HCT116 (cell line): Measurements from ENCODE around the gene TENM3. TPM values are rescaled to one million over a fixed set of nuclear protein-coding genes. Genes with fewer than 3 reads are reported as not detected.

Experiments
- ATAC-seq: fragments of 200-7000 bp; cut with Tn5 transposase; 2 replicates; pipeline ENCODE4 v1.9.1; 2020; ENCODE audit warnings: mild to moderate bottlenecking, moderate library complexity
- BruUV-seq: library from RNA; stranded (reverse); fragments of 400-500 nt; replicated peaks from 2 replicates; lab custom pipeline; 2021; lab: Mats Ljungman, UMichigan
- CTCF ChIA-PET: fragments of 300-600 bp; sonication (Branson Sonifier 250); formaldehyde crosslinking; loops from one replicate; lab custom pipeline; 2021; ENCODE audit warnings: antibody characterized with exemption; lab: Charles Lee
- POLR2A ChIA-PET: fragments of 300-600, 350-600 bp; sonication (Branson Sonifier 250); formaldehyde crosslinking; loops from one replicate; lab custom pipeline; 2021; ENCODE audit warnings: antibody characterized with exemption; lab: Charles Lee
- RAD21 ChIA-PET, 2 experiments: fragments of 300-600 bp; sonication (Branson Sonifier 250); formaldehyde crosslinking; loops; one replicate each; lab custom pipeline; 2023; ENCODE audit warnings: low total read pairs in 2 of 2; ENCODE audit not compliant: uncharacterized antibody in 2 of 2, unreplicated experiment in 2 of 2, low non-redundant PET in 1 of 2; lab: Charles Lee
- DNase-seq: peaks from one replicate; pipeline ENCODE4 v3.0.0-alpha.2; 2010; ENCODE audit warnings: low read depth, low spot score
- H2AFZ ChIP-seq: fragments of 200-600 bp; shearing (Covaris generic), sonication (generic); 2 replicates; pipeline ENCODE4 v1.6.1; 2017; ENCODE audit warnings: low read depth, mixed run types, mixed read lengths, antibody characterized with exemption, low read length; ENCODE audit not compliant: poor library complexity, severe bottlenecking
- H3K27ac ChIP-seq: 2 replicates; pipeline ENCODE4 v1.5.1; 2012; ENCODE audit warnings: low read depth, low read length
- H3K27me3 ChIP-seq: fragments of 200-600 bp; sonication (generic); 2 replicates; pipeline ENCODE4 v1.6.1; 2016; ENCODE audit warnings: mixed run types, low read length, mixed read lengths; ENCODE audit not compliant: insufficient read depth
- H3K36me3 ChIP-seq, 2 experiments: fragments of 200-500 bp in 1 of 2; fragments of 200-600 bp in 1 of 2; sonication (Bioruptor generic) in 1 of 2; sonication (generic) in 1 of 2; 2 replicates each; pipeline versions ENCODE4 v1.5.1 to v1.6.1; 2014 to 2016; ENCODE audit warnings: low read length in 2 of 2, inconsistent platforms in 1 of 2, mixed read lengths in 1 of 2, mixed run types in 1 of 2; ENCODE audit not compliant: insufficient read depth in 2 of 2, control insufficient read depth in 1 of 2
- H3K4me1 ChIP-seq, 2 experiments: fragments of 200-600 bp in 1 of 2; sonication (generic) in 1 of 2; 2 replicates each; pipeline versions ENCODE4 v1.5.1 to v1.6.1; 2012 to 2017; ENCODE audit warnings: low read length in 2 of 2, inconsistent platforms in 1 of 2, mild to moderate bottlenecking in 1 of 2, mixed read lengths in 1 of 2, mixed run types in 1 of 2, moderate library complexity in 1 of 2; ENCODE audit not compliant: insufficient read depth in 2 of 2, control insufficient read depth in 1 of 2
- H3K4me2 ChIP-seq: fragments of 200-600 bp; sonication (generic); 2 replicates; pipeline ENCODE4 v1.6.1; 2017; ENCODE audit warnings: mixed run types, low read length, mixed read lengths
- H3K4me3 ChIP-seq, 2 experiments: fragments of 200-600 bp in 1 of 2; sonication (generic) in 1 of 2; replicated peaks in 1 of 2; 2 replicates each; pipeline ENCODE4 v1.5.1; 2011 to 2016; ENCODE audit warnings: low read length in 2 of 2, control low read depth in 1 of 2, low read depth in 1 of 2, mild to moderate bottlenecking in 1 of 2, mixed read lengths in 1 of 2, mixed run types in 1 of 2
- H3K79me2 ChIP-seq: fragments of 200-600 bp; sonication (generic); 2 replicates; pipeline ENCODE4 v1.6.1; 2017; ENCODE audit warnings: mild to moderate bottlenecking, mixed run types, low read length, moderate library complexity, mixed read lengths; ENCODE audit not compliant: insufficient read depth
- H3K9ac ChIP-seq: fragments of 200-600 bp; sonication (generic); 2 replicates; pipeline ENCODE4 v1.6.1; 2016; ENCODE audit warnings: low read length, mixed read lengths
- H3K9me2 ChIP-seq: fragments of 200-600 bp; sonication (generic), shearing (Covaris generic); 2 replicates; pipeline ENCODE4 v1.6.1; 2017; ENCODE audit warnings: mixed run types, mild to moderate bottlenecking, moderate library complexity; ENCODE audit not compliant: insufficient read depth
- H3K9me3 ChIP-seq, 2 experiments: fragments of 200-500 bp in 1 of 2; fragments of 200-600 bp in 1 of 2; sonication (Bioruptor generic) in 1 of 2; sonication (generic) in 1 of 2; 2 replicates each; pipeline ENCODE4 v1.6.1; 2014 to 2017; ENCODE audit warnings: low read length in 2 of 2, mixed read lengths in 2 of 2, inconsistent platforms in 1 of 2, low read depth in 1 of 2, mild to moderate bottlenecking in 1 of 2, mixed run types in 1 of 2, moderate library complexity in 1 of 2; ENCODE audit not compliant: control insufficient read depth in 1 of 2, insufficient read depth in 1 of 2
- H4K20me1 ChIP-seq: fragments of 200-600 bp; sonication (generic), shearing (Covaris generic); 2 replicates; pipeline ENCODE4 v1.6.1; 2017; ENCODE audit warnings: mixed run types, mild to moderate bottlenecking, moderate library complexity; ENCODE audit not compliant: insufficient read depth
- CEBPB ChIP-seq: IDR thresholded peaks from 2 replicates; pipeline ENCODE4 v1.6.1; 2012; ENCODE audit warnings: low read depth
- CTCF ChIP-seq, 3 experiments: fragments of 200-600 bp in 1 of 3; sonication (generic) in 1 of 3; IDR thresholded peaks in 2 of 3; conservative IDR thresholded peaks in 1 of 3; 2 replicates each; pipeline ENCODE4 v1.5.1; 2012 to 2017; ENCODE audit warnings: low read depth in 2 of 3, low read length in 2 of 3, antibody characterized with exemption in 1 of 3, borderline replicate concordance in 1 of 3, control low read depth in 1 of 3, mild to moderate bottlenecking in 1 of 3, mixed read lengths in 1 of 3, mixed run types in 1 of 3, moderate library complexity in 1 of 3; ENCODE audit not compliant: insufficient read depth in 1 of 3
- JUND ChIP-seq: IDR thresholded peaks from 2 replicates; pipeline ENCODE4 v1.6.1; 2012
- MAX ChIP-seq: IDR thresholded peaks from 2 replicates; pipeline ENCODE4 v1.6.1; 2012
- SIN3A ChIP-seq: IDR thresholded peaks from 2 replicates; pipeline ENCODE4 v1.6.1; 2012; ENCODE audit warnings: low read depth
- TCF7L2 ChIP-seq: IDR thresholded peaks from 2 replicates; pipeline ENCODE4 v1.7.0; 2011; ENCODE audit warnings: borderline replicate concordance, inconsistent platforms; ENCODE audit not compliant: insufficient read depth, insufficient read length; ENCODE audit errors: extremely low read depth
- ZBTB33 ChIP-seq: IDR thresholded peaks from 2 replicates; pipeline ENCODE4 v1.6.1; 2011; ENCODE audit warnings: mild to moderate bottlenecking, low read length, moderate library complexity; ENCODE audit not compliant: insufficient replicate concordance; ENCODE audit errors: extremely low read depth
- intact Hi-C: fragments of 100-400 bp; cut with micrococcal nuclease; formaldehyde crosslinking; loops from 2 replicates; pipeline ENCODE4 v1.10.0; 2022
- total RNA-seq: library from RNA; stranded (reverse); gene quantifications from one replicate; pipeline ENCODE4 v1.2.1, GENCODE V29; 2021; ENCODE audit not compliant: unreplicated experiment

The TENM3 gene
- total RNA-seq, 1 experiment from 2014 or later, result 0.54 TPM

GRCh38 chr4:182593864-182594263 lies 350.7 kb downstream of the TENM3 start:
- RAD21 ChIA-PET, result no interaction called here

GRCh38 chr4:182600093-182600492 lies 356.9 kb downstream of the TENM3 start:
- Histone ChIP-seq H3K9me2 (no peaks in the 10 kb centered on the region), H3K4me3 (no peak overlapping the region), H2AFZ (no peak overlapping the region), H4K20me1 (no peaks in the 10 kb centered on the region; the same call in 1 of the 2 replicates), H3K9ac (no peak overlapping the region), H3K4me1 (no peaks in the 10 kb centered on the region), H3K27ac (no peak overlapping the region), H3K79me2 (no peaks in the 10 kb centered on the region), H3K4me2 (no peak overlapping the region), H3K27me3 (peaks cover 67% of the 10 kb centered on the region), H3K9me3 (no peaks in the 10 kb centered on the region), H3K36me3 (no peaks in the 10 kb centered on the region)
- POLR2A ChIA-PET, result no interaction called here
- intact Hi-C loops, result no loop called here
- TF ChIP-seq CTCF (IDR thresholded peaks at IDR 0.05 in 2 of 3, conservative IDR thresholded peaks at IDR 0.05 in 1 of 3; ENCODE audit: borderline replicate concordance in 1 of 3, insufficient read depth in 1 of 3, low read depth in 2 of 3, low read length in 2 of 3), result no peak
- no peak for TF ChIP-seq TCF7L2
- no TSS peak for BruUV-seq
- RAD21 ChIA-PET, result no interaction called here
- CTCF ChIA-PET, result no interaction called here
- ATAC-seq (no peak), DNase-seq (no peak)

More at GRCh38 chr4:182593864-182594263, 350.7 kb downstream of the TENM3 start:
- no TSS peak for BruUV-seq
- ATAC-seq, result no peak
- Histone ChIP-seq H3K4me1 (no peaks in the 10 kb centered on the region), H3K27me3 (peaks cover 53% of the 10 kb centered on the region), H3K9me3 (no peaks in the 10 kb centered on the region), H4K20me1 (no peaks in the 10 kb centered on the region), H3K4me3 (no peak overlapping the region), H3K9me2 (no peaks in the 10 kb centered on the region), H3K9ac (no peak overlapping the region), H3K4me2 (no peak overlapping the region), H3K79me2 (no peaks in the 10 kb centered on the region), H3K27ac (no peak overlapping the region), H2AFZ (no peak overlapping the region), H3K36me3 (no peaks in the 10 kb centered on the region)
- CTCF ChIA-PET, result no interaction called here
- TF ChIP-seq SIN3A (no peak), CEBPB (no peak), ZBTB33 (no peak), JUND (no peak), MAX (no peak), TCF7L2 (no peak)
- POLR2A ChIA-PET, result no interaction called here
- no peak for DNase-seq
- intact Hi-C loops, result no loop called here
